NCI-H1417 (cell line): ENCODE measurements around the gene CENPH.
"Not testable (repeated sequence)": the region's sequence is repeated elsewhere in the genome, so short reads cannot be mapped to it uniquely, and the experiment has no call there.

ENCODE experiments used
- DNase-seq, 3 experiments: peaks; one replicate each; lab custom pipeline; 2025; lab: John Stamatoyannopoulos, UW

The CENPH gene

GRCh38 chr5:69209602-69210001, 20.2 kb downstream of the CENPH start:
- DNase-seq: no peak

DNA sequence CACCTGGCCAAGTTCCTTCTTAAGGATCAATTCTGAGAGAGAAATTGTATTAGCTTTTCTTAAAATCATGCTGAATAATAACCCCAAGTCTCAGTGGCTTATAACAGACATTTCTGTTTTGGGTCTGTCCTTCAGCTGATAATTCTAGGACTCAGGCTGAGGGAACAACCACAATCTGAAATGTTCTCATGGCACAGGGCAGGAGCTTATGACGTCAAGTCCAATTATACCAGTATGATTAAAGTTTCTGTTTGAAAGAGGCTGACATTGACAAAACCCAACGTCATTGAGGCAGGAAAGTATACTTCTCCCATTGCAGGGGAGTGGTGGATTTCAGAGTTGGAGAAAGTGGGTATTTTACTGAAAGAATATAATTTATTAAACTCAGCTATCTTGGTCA, 21.8 kb downstream of the CENPH start:
- DNase-seq: no peak

DNA sequence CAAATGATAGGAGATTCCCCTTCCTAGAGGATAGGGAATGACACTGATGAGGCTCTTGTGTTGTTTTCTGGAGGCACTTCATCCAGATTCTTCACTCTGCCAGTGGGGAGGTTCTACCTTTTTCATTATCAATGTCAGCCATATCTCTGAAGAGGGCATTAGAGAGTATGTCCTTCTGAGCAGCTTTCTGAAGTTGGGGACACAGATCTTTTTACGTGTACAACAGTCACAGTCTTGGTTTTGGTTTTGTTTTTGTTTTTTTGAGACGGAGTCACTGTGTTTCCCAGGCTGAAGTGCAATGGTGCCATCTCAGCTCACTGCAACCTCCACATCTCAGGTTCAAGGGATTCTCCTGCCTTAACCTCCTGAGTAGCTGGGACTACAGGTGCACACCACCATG, 22.6 kb downstream of the CENPH start:
- DNase-seq: no peak

GRCh38 chr5:69213513-69214215, 24.3 kb downstream of the CENPH start:
- no peak for DNase-seq

- DNase-seq: no peak
Observed at GRCh38 chr5:69217151-69217511, 27.7 kb downstream of the CENPH start.

GRCh38 chr5:69217548-69218526, 28.5 kb downstream of the CENPH start:
- DNase-seq: peak; percentile 84 to 96 (median 92)

- no peak for DNase-seq
Observed at GRCh38 chr5:69219939-69220338, 30.6 kb downstream of the CENPH start.

DNA sequence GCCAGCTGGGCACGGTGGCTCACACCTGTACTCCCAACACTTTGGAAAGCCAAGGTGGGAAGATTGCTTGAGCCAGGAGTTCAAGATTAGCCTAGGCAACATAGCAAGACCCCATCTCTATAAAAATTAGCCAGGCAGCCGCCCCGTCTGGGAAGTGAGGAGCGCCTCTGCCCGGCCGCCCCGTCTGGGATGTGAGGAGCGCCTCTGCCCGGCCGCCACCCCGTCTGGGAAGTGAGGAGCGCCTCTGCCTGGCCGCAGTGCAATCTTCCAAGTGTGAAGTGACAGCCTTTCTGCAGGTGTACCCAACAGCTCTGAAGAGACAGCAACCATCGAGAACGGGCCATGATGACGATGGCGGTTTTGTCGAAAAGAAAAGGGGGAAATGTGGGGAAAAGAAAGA, 31.0 kb downstream of the CENPH start:
- DNase-seq: not testable (repeated sequence)

- peak in 1 of 3 experiments; percentile 35 for DNase-seq
Observed at GRCh38 chr5:69220833-69221232, 31.4 kb downstream of the CENPH start.

- DNase-seq: no peak
Observed at GRCh38 chr5:69224520-69224919, 35.1 kb downstream of the CENPH start.

DNA sequence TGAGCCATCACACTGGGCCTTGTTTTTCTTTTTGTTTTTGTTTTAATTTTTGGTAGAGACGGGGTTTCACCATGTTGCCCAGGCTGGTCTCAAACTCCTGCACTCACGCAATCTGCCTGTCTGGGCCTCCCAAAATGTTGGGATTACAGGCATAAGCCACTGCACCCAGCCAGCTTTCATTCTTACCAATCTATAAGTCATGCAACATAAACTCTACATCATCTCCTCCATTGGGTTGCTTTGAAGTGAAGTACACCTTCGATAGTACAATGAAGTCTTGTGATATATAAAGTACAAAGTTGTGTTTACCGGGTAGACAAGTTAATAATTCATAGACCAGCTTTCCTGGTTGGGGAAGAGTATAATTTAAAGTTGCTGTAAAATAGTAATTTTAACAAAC, 36.5 kb downstream of the CENPH start:
- no peak for DNase-seq

DNA sequence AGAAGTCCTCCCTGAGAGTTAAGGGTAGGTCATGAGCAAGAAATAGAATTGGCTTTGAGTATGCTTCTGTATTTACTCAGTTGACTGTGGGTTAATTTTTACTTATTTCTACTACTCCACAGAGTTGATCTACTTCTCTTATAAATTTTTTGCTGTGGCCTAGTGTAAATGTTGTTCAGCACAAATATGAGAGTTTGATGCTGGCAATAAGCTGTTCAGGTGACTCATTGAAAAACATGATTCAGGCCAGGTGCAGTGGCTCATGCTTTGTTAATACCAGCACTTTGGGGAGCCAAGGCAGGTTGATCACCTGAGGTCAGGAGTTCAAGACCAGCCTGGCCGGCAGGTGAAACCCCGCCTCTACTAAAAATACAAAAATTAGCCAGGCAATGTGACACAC, 40.8 kb downstream of the CENPH start:
- DNase-seq: no peak

GRCh38 chr5:69231281-69231680, 41.9 kb downstream of the CENPH start:
- no peak for DNase-seq

DNA sequence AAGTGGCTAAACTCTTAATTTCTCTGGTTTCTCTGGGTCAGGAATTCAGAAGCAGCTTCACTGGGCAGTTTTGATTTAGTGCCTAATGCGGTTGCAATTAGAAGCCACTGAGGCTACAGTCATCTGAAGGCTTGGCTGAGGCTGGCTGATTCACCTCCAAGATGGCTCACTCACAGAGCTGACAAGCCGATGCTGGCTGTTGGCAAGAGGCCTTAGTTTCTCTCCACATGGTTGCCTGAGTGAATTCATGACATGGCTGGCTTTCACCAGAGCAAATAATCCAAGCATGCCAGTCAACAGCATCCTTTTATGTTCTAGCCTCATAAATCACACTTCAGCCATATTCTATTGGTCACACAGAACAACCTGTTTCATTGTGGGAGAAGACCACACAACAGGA, 42.5 kb downstream of the CENPH start:
- no peak for DNase-seq

DNA sequence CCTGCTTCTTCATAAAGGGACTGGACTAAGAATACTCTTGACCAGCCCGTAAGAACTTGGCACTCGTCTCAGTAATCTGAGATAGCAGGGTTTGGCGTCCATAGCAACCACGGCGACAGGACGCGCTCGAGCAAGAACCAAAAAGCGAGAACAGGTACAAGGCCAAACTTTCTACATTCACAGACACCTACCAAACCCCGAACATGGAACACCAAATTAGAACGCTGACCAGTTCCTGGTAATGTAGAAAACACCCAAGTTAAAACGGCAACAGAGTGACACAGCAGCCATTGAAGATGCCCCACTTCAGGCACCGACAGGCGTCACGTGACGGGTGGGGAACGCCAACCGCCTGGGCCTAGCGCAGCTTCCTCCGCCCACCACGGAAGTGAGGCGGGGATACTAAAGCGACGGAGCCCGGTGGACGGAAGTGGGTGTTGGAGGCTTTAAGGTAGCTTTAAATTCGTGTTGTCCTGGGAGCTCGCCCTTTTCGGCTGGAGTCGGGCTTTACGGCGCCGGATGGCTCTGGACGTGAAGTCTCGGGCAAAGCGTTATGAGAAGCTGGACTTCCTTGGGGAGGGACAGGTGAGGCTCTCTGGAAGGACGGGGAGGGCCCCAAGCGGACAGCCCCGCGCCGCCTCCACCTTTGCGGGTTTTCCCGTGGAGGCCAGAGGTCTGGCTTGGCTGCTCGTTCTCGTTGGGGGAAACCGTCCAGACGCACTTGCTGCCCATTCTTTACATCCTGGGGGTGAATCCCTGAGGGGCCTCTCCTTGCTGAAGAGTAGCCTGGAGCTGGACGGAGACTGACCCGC, 45.3 kb downstream of the CENPH start, which contains the start of gene CDK7:
Gene CDK7, plus strand, starts transcription at position 430 of the 812 bp plus-strand sequence. Its CDS starts 90 bp downstream, at position 520.
- DNase-seq: peak; percentile 82 to 93 (median 86)

GRCh38 chr5:69236733-69237132, 47.4 kb downstream of the CENPH start:
- DNase-seq: not testable (repeated sequence)

DNA sequence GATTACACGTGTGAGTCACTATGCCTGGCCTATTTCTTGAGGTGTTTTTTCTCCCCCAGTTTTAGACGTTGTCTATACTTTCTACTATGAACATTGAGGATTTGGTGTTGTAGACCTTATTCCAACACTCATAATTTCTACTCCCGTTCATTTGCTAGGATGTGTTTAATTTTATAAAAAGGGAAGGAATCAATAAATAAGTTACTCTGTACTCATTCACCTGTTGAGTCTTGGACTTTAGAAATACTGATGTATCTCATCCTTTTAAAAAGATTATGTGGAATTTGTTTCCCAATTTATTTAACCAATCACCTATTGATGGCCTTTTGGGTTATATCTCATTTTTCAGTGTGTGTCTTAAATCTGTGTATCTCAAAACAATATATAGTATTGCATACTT, 48.5 kb downstream of the CENPH start:
- no peak for DNase-seq

DNA sequence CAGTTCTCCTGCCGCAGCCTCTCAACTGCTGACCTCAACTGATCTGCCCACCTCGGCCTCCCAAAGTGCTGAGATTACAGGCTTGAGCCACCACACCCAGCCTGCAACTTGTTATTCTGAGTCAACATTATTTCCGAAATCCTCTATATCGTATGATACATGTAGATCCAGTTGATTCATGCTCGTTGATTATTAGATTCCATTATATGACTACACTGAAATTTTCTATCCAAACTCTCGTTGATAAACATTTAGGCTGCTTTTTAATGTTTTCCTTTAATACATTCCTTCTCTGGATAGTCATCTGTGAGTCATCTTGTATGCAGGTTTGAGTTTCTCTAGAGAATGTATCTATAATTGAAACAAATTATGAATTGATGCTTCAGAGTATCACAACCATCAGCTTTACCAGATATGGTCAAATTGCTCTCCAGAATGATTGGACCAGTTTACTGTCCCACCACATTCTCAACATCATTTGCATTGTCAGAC, 49.4 kb downstream of the CENPH start:
- no peak for DNase-seq

DNA sequence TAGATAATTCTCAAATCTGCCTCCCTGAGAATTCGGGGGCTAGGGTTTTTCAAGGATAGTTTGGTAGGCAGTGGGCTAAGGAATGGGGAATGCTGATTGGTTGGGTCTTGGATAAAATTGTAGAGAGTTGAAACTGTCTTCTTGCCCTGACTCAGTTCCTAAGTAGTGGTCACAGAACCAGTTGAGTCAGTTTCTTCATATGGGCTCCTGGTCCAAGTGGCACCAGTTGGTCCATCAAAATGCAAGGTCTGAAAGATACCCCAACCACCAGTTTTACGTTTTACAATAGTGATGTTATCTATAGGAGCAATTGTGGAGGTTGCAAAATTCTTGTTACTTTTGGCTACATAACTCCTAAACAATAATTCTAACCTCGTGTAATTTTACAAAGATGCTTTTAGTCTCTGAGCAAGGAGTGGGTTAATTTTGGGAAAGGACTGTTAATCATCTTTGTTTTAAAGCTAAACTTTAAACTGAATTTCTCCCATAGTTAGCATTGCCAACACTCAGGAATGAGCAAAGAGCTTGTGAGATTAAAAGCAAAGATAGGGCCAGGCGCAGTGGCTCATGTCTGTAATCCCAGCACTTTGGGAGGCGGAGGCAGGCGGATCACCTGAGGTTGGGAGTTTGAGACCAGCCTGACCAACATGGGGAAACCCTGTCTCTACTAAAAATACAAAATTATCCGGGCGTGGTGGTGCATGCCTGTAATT, 53.0 kb downstream of the CENPH start:
- DNase-seq: no peak

DNA sequence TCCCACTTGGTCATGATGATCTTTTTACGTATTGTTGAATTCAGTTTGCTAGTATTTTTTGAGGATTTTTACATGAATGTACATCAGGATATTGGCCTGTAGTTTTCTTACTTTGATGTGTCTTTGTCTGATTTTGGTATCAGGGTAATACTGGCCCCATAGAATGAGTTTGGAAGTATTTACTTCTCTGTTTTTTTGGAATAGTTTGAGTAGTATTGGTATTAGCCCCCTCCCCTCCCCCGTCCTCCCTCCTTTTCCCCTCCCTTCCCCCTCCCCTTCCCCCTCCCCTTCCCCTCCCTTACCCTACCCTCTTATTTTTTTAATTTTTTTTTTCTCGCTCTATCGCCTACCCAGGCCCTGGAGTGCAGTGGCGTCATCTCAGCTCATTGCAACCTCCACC, 55.6 kb downstream of the CENPH start:
- DNase-seq: no peak

DNA sequence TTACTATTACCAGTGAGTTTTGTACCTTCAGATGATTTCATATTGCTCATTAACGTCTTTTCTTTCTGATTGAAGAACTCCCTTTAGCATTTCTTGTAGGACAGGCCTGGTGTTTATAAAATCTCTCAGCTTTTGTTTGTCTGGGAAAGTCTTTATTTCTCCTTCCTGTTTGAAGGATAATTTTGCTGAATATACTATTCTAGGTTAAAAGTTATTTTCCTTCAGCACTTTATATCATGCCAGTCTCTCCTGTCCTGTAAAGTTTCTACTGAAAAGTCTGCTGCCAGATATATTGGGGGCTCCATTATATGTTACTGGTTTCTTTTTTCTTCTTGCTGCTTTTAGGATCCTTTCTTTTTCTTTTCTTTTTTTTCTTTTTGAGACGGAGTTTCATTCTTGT, 58.6 kb downstream of the CENPH start:
- no peak for DNase-seq
